GM21447 (cell line): ENCODE measurements around the gene FOXO1.

Source experiments
- ATAC-seq: cut with Tn5 transposase; IDR thresholded peaks from one replicate; pipeline ENCODE4 v1.9.1; 2021; ENCODE audit not compliant: unreplicated experiment

FOXO1 gene

GRCh38 chr13:40552895-40553294 is 113.5 kb downstream of the FOXO1 start:
- ATAC-seq = no peak

GRCh38 chr13:40550130-40550529 is 116.3 kb downstream of the FOXO1 start:
- no peak for ATAC-seq

DNA sequence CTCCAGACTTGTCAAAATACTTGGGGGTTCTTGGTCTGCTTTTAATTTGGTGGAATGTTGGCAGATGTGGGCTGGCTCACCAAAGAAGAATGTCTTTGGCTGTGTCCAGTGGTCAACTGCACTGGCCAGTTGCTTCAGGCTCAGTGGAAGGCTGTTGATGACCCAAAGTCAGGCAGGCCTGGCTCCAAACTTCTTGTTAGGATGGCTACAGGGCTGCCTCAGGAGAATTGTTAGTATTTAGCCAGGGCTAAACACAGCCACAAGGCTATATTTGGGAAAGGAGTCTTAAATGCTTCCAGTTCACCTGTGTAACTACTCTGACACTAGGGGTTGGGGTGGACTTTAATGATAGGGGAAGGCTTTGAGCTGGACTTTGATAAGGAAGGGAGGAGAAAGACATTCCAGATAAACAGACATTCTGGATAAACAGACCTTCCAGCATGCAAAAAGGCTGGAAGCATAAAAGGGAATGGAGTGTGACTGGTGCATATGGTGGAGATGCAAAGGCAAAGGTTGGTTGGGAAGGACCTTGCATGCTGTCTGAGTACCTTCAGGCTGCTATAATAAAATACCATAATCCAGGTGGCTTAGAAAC is 116.8 kb downstream of the FOXO1 start:
- ATAC-seq = no peak

DNA sequence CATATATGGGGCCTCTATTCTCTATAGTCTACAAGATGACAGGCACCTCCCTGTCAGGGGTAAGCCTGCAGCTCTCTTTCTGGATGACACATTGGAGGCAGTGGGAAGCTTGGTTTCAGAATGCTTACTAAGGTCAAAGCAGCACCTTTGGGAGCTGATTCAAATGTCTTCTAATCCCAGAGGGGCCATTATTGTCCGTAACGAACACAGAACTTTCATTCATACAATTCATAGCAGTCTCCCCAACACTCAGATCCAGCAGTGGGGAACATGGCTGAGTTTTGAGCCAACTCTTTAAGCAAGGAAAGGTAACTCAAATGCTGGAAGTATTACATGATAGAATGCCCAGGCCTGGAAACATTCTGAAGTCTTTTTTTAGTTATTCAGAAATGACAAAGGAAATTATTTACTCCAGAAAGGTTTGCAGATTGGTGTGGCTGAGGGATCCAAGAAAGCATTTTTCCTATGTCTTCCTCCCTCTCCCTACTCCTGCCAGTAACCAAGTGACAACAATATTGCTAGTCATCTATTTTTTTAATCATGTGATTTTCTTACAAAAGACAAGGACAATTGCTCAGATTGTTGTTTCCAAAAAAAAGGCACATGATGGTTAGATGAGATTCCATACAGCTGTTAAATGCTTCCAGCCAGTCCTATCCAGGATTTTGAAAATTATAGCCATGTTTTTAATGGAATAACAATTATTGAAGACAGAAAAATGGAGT is 118.7 kb downstream of the FOXO1 start:
- no peak for ATAC-seq

DNA sequence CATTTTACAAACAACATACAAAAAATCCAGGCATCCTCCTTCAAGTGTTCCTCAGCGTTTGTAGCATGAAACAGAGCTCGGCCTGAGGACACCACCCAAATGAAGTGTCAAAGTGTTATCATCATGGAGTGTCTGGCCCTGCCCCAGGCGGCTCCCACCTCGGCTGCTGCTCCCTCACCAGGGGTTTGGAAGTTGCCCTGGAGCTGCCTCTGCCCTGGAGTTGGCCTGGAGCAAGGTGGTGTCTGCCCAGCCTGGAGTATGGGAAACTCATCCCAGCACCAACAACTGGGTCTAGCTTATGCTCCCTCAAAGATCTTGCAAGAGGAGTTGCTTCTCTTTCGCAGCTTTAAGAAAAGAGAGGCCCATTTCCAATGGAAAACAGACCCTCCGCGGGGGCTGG is 120.4 kb downstream of the FOXO1 start:
- ATAC-seq = no peak

DNA sequence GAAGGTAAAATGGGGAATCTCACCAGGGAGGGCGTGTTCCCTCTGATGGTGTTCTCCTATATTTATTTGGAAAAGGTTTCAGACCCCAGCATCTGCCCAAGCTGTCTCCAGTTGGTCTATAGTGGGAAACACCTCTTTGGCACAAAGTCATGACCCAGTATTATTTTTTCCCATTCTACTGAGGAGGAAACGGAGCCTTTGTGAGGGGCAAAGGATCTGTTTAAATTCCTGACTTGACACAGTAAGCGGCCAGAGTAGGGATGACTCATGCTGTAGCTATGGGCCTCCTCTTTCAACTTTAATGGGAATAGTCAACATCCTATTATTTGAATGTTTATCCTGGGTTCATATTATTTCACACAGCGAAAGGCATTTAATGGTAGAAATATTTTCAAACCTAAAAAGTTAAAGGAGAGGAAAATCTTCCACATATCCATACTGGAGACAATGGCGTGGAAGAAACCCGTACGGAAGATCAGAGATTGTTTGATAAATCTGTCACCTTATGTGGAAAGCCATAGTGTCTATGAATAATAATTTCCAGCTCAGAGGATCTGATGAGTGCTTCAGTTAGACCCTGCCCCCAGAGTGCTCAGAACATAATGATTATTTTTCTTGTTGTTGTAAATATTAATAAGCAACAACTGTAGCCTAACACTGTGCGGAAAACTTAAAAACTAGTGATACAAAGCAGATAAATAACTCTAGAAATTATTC is 126.0 kb downstream of the FOXO1 start:
- no peak for ATAC-seq

GRCh38 chr13:40539576-40540327 is 126.7 kb downstream of the FOXO1 start:
- ATAC-seq = no peak

- ATAC-seq = no peak
Measured at GRCh38 chr13:40537146-40537895, 129.1 kb downstream of the FOXO1 start.

DNA sequence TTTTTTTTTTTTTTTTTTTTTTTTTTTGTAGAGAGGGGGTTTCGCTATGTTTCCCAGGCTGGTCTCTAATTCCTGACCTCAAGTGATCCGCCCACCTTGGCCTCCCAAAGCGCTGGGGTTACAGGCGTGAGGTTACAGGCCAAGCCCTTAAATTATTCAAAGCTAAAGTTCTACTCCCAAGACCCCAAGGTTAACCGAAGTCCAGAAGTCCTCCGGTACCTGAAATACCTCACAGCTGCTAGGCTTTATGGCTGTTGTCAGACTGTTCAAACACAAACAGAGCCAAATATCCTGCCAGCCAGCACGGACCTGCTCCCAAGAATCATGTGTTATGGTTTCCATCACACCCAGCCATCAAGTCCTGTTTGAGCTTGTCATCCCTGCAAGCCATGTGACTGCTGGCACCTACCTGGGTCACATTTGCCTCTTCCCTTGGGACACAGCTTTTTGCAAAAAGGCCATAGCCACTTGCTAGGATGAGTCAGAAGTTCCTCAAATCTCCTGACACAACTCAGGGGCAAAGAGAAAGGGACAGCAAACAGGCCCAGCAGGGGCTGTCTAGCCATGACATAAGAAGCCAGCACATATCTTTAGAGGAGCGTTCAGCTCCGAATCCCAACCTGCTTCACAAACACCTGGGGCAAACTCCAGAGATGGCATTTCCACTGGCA is 129.9 kb downstream of the FOXO1 start:
- ATAC-seq = no peak

DNA sequence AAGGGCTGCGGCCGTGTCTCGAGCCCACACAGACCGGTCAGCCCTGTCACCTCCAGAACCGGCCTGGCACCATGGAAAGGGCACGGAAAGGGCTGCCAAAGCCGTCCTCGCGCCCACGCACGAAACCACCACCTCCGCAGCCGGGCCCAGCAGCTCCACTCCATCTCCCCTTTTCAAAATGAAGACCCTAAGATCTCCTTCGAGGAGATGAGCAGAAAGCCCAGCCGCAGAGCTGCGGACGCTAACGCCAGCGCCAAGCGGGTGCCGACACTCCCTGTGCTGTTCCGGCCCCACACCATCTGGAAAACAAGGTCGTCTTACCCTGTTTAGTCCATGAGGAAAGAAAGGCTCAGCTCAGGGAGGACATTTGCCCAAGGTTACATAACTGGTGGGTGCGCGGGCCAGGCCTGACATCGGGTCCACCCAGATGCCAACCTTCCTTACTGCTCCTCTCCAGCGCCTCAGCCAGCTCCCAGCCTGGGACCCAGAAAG is 131.1 kb downstream of the FOXO1 start:
- ATAC-seq = no peak

- ATAC-seq = no peak
Measured at GRCh38 chr13:40534456-40534855, 132.0 kb downstream of the FOXO1 start.

DNA sequence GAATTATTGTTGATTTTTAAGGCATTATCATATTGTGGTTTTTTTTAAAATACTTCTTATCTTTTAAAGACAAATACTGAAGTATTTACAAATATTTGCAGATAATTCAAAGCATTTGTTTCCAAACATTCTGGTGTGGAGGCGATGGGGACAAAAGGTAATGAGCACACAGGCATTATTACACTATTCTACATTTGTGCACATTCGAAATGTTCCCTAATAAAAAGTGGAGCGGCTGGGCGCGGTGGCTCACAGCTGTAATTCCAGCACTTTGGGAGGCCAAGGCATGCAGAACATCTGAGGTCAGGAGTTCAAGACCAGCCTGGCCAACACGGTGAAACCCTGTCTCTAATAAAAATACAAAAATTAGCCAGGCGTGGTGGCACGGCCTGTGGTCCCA is 133.4 kb downstream of the FOXO1 start:
- no peak for ATAC-seq

- ATAC-seq = no peak
Measured at GRCh38 chr13:40530961-40531360, 135.5 kb downstream of the FOXO1 start.

DNA sequence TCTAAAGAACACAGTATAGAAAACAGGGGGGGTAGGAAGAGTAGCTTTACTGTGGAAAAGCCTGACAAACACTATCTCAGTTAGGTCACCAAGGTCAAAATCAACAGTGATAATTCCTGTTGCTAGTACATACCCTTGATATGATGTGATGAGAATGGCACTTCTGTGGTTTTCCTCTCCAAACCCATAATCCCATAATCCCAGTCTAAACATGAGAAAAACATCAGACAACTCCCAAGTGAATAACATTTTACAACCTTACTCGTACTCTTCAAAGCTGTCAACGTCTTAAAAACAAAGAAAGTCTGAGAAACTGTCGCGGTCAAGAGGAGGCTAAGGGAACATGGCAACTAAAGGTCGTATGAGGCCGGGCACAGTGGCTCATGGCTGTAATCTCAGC is 137.6 kb downstream of the FOXO1 start:
- no peak for ATAC-seq

GRCh38 chr13:40527914-40528313 is 138.5 kb downstream of the FOXO1 start:
- ATAC-seq = no peak

DNA sequence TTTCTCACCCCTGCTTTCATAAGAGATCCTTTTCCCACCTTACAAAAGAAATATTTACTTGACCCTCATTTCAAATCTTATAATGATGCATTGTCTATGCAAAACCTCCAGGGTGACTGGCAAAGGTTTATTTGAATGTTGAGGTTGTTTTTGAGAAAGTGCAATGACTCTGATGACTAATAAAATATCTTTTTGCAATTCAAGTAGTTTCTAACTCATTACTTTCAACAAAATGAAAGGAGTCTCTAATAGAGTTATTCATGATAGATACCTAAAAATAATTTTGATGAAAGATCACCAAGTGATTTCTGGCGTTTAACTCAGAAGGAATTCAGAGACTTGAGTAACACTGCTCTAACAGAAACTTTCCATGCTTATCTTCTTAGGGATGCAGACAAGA is 144.2 kb downstream of the FOXO1 start:
- ATAC-seq = no peak

DNA sequence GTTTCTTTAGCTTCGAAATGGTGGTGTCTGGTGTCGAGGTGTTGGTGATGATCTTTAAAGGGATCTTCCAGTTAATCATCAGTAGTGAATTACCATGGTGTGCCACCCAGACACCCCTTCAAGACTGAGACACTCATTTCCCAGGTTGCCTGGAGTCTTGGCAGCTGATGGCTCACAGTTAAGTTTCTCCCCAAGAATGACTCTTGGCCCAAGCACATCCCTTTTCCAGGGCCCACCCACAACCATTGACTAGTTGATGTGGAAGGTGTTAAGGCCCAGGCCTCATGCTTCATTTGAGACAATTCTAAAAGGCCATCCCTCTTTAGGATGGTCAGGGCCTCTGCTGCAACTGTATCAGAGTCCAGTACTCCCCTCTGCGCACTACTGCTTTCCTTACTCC is 145.5 kb downstream of the FOXO1 start:
- ATAC-seq = no peak

DNA sequence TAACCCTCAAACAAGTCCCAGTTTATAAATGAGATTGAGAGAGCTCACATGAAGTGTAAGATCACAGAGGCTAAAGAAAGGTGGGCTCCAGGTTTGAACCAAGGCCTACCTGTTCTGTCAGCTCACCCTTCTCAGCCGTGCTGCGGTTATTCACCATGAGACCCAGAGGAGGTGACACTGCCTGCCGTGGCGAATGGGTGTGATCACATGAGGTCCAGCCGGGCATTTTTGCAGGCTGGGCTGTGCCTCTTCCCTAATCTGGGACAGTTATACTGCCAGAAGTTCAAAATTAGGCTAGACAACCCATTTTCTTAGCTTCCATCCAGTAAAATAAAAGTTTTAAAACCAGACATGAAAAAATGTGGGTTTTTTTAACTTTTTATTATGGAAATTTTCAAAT is 146.8 kb downstream of the FOXO1 start:
- ATAC-seq = no peak

GRCh38 chr13:40518481-40518882 is 148.0 kb downstream of the FOXO1 start:
- ATAC-seq = peak; percentile 58
